Measurements from ENCODE around the gene FNIP2. TPM values are rescaled to one million over a fixed set of nuclear protein-coding genes. Genes with fewer than 3 reads are reported as not detected.

The FNIP2 gene
- total RNA-seq, 1 experiment from 2014 or later = 15.8 TPM

DNA sequence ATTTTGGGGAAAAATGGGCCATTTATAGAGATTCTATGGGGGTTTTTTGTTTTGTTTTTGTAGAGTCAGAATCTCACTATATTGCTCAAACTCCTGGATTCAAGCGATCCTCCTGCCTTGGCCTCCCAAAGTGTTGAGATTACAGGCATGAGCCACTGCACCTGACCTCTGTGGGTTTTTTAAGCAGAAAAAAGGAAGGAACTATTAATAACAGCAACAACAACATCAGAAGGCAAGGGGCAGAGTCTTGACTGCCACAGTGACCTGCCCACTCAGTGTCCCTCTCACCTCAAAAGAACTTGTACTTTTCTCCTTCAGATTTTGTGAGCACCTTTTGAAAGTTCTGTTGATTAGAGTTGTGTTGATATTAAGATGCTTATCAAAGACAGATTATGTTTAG, 48.1 kb downstream of the FNIP2 start:
- peaks cover 30% of the 10 kb centered on the region for H3K4me1 ChIP-seq
- POLR2A ChIA-PET = no interaction called here
- TF ChIP-seq, protein P1, sequence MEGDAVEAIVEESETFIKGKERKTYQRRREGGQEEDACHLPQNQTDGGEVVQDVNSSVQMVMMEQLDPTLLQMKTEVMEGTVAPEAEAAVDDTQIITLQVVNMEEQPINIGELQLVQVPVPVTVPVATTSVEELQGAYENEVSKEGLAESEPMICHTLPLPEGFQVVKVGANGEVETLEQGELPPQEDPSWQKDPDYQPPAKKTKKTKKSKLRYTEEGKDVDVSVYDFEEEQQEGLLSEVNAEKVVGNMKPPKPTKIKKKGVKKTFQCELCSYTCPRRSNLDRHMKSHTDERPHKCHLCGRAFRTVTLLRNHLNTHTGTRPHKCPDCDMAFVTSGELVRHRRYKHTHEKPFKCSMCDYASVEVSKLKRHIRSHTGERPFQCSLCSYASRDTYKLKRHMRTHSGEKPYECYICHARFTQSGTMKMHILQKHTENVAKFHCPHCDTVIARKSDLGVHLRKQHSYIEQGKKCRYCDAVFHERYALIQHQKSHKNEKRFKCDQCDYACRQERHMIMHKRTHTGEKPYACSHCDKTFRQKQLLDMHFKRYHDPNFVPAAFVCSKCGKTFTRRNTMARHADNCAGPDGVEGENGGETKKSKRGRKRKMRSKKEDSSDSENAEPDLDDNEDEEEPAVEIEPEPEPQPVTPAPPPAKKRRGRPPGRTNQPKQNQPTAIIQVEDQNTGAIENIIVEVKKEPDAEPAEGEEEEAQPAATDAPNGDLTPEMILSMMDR (IDR thresholded peaks at IDR 0.05; ENCODE audit: insufficient read depth in 1 of 2, low read depth in 1 of 2, low read length in 1 of 2, severe bottlenecking in 1 of 2, unreplicated experiment in 1 of 2) = no peak
- H3K4me3 ChIP-seq (ENCODE audit: low read depth, low read length) = no peak overlapping the region
- no peaks in the 10 kb centered on the region for H3K36me3 ChIP-seq (ENCODE audit: control insufficient read depth, insufficient read depth, low read length)
- H3K27me3 Mint-ChIP-seq (ENCODE audit: insufficient read depth, unreplicated experiment) = no peaks in the 10 kb centered on the region
- no peak overlapping the region for H3K4me3 Mint-ChIP-seq (ENCODE audit: unreplicated experiment)
- DNase-seq = no peak
- intact Hi-C loops (cut with micrococcal nuclease; ENCODE audit: unreplicated experiment) = no loop called here
- no TSS peak for BruUV-seq (replicated peaks)
- peaks cover 15% of the 10 kb centered on the region for H3K4me1 Mint-ChIP-seq (ENCODE audit: low read depth, unreplicated experiment)
- no peaks in the 10 kb centered on the region for H3K9me3 Mint-ChIP-seq (ENCODE audit: unreplicated experiment)
- no peaks in the 10 kb centered on the region for H3K9me3 ChIP-seq
- H3K27me3 ChIP-seq (replicated peaks; ENCODE audit: control insufficient read depth, insufficient read depth, low read length) = no peaks in the 10 kb centered on the region
- H3K36me3 Mint-ChIP-seq (ENCODE audit: insufficient read depth, unreplicated experiment) = no peaks in the 10 kb centered on the region
- CTCF ChIA-PET = no interaction called here
- H3K27ac Mint-ChIP-seq (ENCODE audit: unreplicated experiment) = no peak overlapping the region

DNA sequence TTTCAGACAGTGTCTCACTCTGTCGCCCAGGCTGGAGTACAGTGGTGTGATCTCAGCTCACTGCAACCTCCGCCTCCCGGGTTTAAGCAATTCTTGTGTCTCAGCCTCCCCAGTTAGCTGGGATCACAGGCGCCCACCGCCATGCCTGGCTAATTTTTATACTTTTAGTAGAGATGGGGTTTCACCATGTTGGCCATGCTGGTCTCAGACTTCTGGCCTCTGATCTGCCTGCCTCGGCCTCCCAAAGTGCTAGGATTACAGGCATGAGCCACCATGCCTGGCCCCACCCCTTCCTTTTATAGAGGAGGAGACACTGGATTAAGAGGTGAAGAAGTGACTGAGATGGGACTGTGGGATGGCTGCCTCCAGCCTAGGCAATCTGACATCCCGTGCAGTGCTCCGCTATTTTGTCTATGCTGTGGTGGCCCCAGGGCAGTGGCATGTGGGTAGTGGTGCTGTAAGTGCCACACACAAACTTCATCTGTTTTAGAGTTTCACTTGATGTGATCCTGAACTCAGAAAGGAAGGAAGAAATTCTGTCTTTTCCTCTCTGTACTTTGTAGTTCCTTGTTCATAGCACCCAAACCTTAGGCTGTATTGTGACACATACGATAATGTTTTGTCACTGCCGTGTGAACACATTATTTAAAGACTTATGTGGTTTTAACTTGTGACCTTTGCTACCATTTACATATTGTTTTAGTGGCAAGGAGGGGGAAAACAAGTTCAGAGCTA, 48.9 kb downstream of the FNIP2 start:
- no TSS peak for BruUV-seq (replicated peaks)
- no peaks in the 10 kb centered on the region for H3K9me3 Mint-ChIP-seq (ENCODE audit: unreplicated experiment)
- H3K27ac Mint-ChIP-seq (ENCODE audit: unreplicated experiment) = no peak overlapping the region
- DNase-seq = no peak
- no peaks in the 10 kb centered on the region for H3K27me3 Mint-ChIP-seq (ENCODE audit: insufficient read depth, unreplicated experiment)
- peaks cover 13% of the 10 kb centered on the region for H3K4me1 Mint-ChIP-seq (ENCODE audit: low read depth, unreplicated experiment)
- no peaks in the 10 kb centered on the region for H3K36me3 ChIP-seq (ENCODE audit: control insufficient read depth, insufficient read depth, low read length)
- no peak overlapping the region for H3K4me3 ChIP-seq (ENCODE audit: low read depth, low read length)
- POLR2A ChIA-PET = no interaction called here
- H3K9me3 ChIP-seq = no peaks in the 10 kb centered on the region
- H3K4me3 Mint-ChIP-seq (ENCODE audit: unreplicated experiment) = no peak overlapping the region
- CTCF ChIA-PET = no interaction called here
- peaks cover 26% of the 10 kb centered on the region for H3K4me1 ChIP-seq
- TF ChIP-seq, protein P1 (IDR thresholded peaks at IDR 0.05; ENCODE audit: insufficient read depth in 1 of 2, low read depth in 1 of 2, low read length in 1 of 2, severe bottlenecking in 1 of 2, unreplicated experiment in 1 of 2) = no peak
- no peaks in the 10 kb centered on the region for H3K36me3 Mint-ChIP-seq (ENCODE audit: insufficient read depth, unreplicated experiment)
- H3K27me3 ChIP-seq (replicated peaks; ENCODE audit: control insufficient read depth, insufficient read depth, low read length) = no peaks in the 10 kb centered on the region
- intact Hi-C loops (cut with micrococcal nuclease; ENCODE audit: unreplicated experiment) = no loop called here

DNA sequence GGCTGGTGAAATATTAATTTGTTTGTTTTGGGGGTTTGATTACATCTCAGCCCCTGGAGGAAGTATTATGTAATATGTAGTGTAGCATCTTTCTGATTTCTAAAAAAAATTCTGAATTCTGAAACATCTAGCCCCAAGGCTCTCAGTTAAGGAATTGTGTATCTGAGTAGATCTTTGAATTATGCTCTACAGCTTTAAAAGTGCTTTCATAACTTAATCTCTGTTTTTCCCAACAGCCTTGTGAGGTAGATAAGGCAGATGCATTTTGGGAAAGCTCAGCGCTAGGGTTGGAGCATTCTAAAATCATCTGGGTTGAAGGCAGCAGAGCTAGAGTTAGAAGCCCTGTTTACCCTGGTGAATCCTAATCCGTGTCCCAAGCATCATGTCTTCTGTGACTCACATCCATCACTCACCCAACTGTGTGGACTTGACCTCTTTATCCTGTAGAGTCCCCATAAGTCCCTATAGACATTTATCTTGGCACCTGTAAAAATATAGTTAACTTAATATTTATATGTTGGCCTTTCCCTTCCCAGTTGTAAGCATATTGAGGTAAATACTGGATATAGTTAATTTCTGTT, 49.8 kb downstream of the FNIP2 start:
- peaks cover 13% of the 10 kb centered on the region for H3K4me1 Mint-ChIP-seq (ENCODE audit: low read depth, unreplicated experiment)
- H3K36me3 Mint-ChIP-seq (ENCODE audit: insufficient read depth, unreplicated experiment) = no peaks in the 10 kb centered on the region
- Histone ChIP-seq H3K36me3 (ENCODE audit: control insufficient read depth, insufficient read depth, low read length) (no peaks in the 10 kb centered on the region), H3K4me3 (ENCODE audit: low read depth, low read length) (no peak overlapping the region), H3K9me3 (no peaks in the 10 kb centered on the region), H3K27me3 (replicated peaks; ENCODE audit: control insufficient read depth, insufficient read depth, low read length) (no peaks in the 10 kb centered on the region), H3K4me1 (peaks cover 20% of the 10 kb centered on the region)
- intact Hi-C loops (cut with micrococcal nuclease; ENCODE audit: unreplicated experiment) = no loop called here
- TF ChIP-seq, protein P1 (IDR thresholded peaks at IDR 0.05; ENCODE audit: insufficient read depth in 1 of 2, low read depth in 1 of 2, low read length in 1 of 2, severe bottlenecking in 1 of 2, unreplicated experiment in 1 of 2) = no peak
- ChIA-PET CTCF (no interaction called here), POLR2A (no interaction called here)
- H3K4me3 Mint-ChIP-seq (ENCODE audit: unreplicated experiment) = no peak overlapping the region
- DNase-seq = no peak
- H3K27ac Mint-ChIP-seq (ENCODE audit: unreplicated experiment) = no peak overlapping the region
- BruUV-seq (replicated peaks) = no TSS peak
- no peaks in the 10 kb centered on the region for H3K9me3 Mint-ChIP-seq (ENCODE audit: unreplicated experiment)
- no peaks in the 10 kb centered on the region for H3K27me3 Mint-ChIP-seq (ENCODE audit: insufficient read depth, unreplicated experiment)

All from Caco-2 (cell line).